MM.1S (cell line): ENCODE data around the gene DCPS.

ENCODE experiments used
- EZH2 ChIP-seq: fragments of 300-600 bp; sonication (generic); optimal IDR thresholded peaks from 2 replicates; pipeline ENCODE3; 2017; ENCODE audit warnings: low read depth, mild to moderate bottlenecking, antibody characterized with exemption, low read length, mixed read lengths
- EZH2phosphoT487 ChIP-seq: fragments of 300-600 bp; sonication (generic); IDR thresholded peaks from 2 replicates; pipeline ENCODE4 v1.6.1; 2018; ENCODE audit warnings: antibody characterized with exemption, low read length
- TF ChIP-seq, protein P1 (sequence below): fragments of 300-600 bp; sonication (generic); IDR thresholded peaks from 2 replicates; pipeline ENCODE4 v1.5.1; 2016; ENCODE audit warnings: antibody characterized with exemption, low read length, mixed read lengths

DNA sequence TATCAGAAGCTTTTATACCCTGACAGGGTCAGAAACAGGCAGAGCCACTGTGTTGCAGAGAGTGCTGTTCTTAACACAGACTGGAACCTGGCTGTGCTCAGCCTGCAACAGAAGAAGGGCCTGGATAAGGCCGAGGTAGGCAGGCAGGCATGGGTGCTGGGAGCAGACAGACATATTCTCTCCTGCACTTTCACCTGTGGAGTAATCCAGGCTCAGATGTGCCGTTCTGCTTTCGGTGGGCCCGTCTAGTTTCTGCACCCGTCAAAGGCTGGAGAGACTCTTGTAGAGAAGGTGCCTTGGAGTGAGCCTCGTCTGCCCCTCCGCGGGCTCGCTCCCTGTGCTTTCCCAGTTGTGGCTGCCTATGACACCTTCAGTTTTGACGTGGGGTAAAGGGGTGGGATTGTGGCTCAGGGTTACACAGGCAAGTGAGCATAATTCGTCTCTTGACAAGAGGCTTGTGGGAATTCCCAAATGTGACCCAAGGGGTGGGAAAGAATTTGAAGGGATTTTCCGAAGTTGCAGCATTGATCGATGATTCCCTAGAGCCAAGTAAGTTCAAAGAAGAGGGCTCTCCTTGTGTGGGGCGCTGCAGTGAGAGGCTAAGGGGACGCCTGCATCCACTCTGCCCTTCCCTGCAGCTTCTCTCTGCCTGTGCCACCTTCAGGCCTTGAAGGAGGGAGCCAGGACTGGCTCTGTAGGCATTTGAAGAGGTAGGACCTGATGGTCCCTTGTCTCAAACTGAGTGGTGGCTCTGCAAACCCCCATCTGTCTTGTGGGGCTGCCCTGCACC, 35.4 kb downstream of the DCPS start:
- TF ChIP-seq EZH2 (no peak), EZH2phosphoT487 (no peak)
- TF ChIP-seq, protein P1, sequence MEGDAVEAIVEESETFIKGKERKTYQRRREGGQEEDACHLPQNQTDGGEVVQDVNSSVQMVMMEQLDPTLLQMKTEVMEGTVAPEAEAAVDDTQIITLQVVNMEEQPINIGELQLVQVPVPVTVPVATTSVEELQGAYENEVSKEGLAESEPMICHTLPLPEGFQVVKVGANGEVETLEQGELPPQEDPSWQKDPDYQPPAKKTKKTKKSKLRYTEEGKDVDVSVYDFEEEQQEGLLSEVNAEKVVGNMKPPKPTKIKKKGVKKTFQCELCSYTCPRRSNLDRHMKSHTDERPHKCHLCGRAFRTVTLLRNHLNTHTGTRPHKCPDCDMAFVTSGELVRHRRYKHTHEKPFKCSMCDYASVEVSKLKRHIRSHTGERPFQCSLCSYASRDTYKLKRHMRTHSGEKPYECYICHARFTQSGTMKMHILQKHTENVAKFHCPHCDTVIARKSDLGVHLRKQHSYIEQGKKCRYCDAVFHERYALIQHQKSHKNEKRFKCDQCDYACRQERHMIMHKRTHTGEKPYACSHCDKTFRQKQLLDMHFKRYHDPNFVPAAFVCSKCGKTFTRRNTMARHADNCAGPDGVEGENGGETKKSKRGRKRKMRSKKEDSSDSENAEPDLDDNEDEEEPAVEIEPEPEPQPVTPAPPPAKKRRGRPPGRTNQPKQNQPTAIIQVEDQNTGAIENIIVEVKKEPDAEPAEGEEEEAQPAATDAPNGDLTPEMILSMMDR: no peak
